Measurements from ENCODE around the gene CNTNAP2.

DNA sequence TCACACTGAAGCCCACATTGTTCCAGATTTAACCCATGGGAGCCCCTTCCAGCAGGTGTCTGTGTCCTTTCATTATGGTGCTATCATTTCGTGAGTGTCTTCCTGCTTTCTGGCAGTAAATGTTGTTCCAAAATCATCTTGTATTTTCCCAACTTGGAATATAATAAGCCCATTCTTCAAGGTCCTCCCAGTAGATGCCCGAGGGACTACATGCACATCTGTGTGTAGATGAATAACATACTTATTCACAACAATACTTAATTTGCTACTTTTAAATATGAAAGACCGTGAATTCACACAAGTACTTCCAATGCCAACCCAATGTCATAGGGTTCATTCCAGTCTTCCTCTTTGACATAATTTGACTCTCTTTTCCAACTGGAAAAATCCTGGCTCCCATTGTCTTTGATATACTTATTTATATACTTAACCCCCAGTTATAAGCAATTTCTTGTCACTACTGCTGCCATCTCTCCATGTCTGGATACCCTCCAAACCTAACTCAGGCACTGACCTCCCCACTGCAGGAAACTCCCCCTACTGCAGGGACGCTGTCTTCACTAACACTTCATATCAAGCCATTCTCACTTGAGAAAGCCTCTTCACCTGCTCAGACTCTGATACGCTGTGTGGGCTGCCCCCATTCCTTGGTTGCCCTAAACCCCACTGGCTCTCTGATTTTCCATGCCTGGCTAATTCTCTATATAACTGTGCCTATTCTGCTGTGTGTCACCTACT lies 1119.2 kb downstream of the CNTNAP2 start:
- TF ChIP-seq, protein P1, sequence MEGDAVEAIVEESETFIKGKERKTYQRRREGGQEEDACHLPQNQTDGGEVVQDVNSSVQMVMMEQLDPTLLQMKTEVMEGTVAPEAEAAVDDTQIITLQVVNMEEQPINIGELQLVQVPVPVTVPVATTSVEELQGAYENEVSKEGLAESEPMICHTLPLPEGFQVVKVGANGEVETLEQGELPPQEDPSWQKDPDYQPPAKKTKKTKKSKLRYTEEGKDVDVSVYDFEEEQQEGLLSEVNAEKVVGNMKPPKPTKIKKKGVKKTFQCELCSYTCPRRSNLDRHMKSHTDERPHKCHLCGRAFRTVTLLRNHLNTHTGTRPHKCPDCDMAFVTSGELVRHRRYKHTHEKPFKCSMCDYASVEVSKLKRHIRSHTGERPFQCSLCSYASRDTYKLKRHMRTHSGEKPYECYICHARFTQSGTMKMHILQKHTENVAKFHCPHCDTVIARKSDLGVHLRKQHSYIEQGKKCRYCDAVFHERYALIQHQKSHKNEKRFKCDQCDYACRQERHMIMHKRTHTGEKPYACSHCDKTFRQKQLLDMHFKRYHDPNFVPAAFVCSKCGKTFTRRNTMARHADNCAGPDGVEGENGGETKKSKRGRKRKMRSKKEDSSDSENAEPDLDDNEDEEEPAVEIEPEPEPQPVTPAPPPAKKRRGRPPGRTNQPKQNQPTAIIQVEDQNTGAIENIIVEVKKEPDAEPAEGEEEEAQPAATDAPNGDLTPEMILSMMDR (conservative IDR thresholded peaks at IDR 0.05; ENCODE audit: low read depth, low read length) = no peak
- TF ChIP-seq POLR2A (IDR thresholded peaks at IDR 0.05; ENCODE audit: low read depth, low read length) = no peak
- no peak for TF ChIP-seq MAZ (IDR thresholded peaks at IDR 0.05; ENCODE audit: borderline replicate concordance, low read depth, low read length)
- TF ChIP-seq RAD21 (IDR thresholded peaks at IDR 0.05; ENCODE audit: low read length) = no peak
- TF ChIP-seq CHD1 (IDR thresholded peaks at IDR 0.05; ENCODE audit: low read depth, low read length) = no peak
- TF ChIP-seq BHLHE40 (IDR thresholded peaks at IDR 0.05; ENCODE audit: low read depth, low read length) = no peak
- TF ChIP-seq RFX5 (IDR thresholded peaks at IDR 0.05; ENCODE audit: low read depth, low read length) = no peak
